Right lobe of liver (tissue), 6 donors: ENCODE data around the gene ALKBH8. TPM values are rescaled to one million over a fixed set of nuclear protein-coding genes. Genes with fewer than 3 reads are reported as not detected.
A peak's percentile ranks its signal among the peaks of the same experiment; 100 is the strongest.

Experiments used
- ATAC-seq, 4 donors: fragments of 200-7000 bp; cut with Tn5 transposase; one replicate each; pipeline ENCODE4 v1.9.1; 2020; ENCODE audit warnings: mild to moderate bottlenecking in 4 of 4, moderate library complexity in 4 of 4
- DNase-seq, 3 donors: peaks; one replicate each; pipeline ENCODE4 v3.0.0-alpha.2; 2020
- H3K27ac ChIP-seq, 3 donors: fragments of 200-600 bp; one replicate each; pipeline ENCODE4 v1.8.0; 2022
- H3K27me3 ChIP-seq, 2 donors: fragments of 200-600 bp; one replicate each; pipeline ENCODE4 v1.8.0; 2022
- H3K36me3 ChIP-seq, 4 donors: fragments of 200-600 bp; sonication (generic) in 1 of 4; one replicate each; pipeline versions ENCODE4 v1.5.1 to v1.8.0; 2017 to 2022; ENCODE audit warnings: control low read depth in 1 of 4
- H3K4me1 ChIP-seq, 4 donors: fragments of 200-600 bp; sonication (generic) in 1 of 4; one replicate each; pipeline versions ENCODE4 v1.5.1 to v1.8.0; 2017 to 2022; ENCODE audit warnings: control low read depth in 1 of 4
- H3K4me3 ChIP-seq, 3 donors: fragments of 200-600 bp; one replicate each; pipeline ENCODE4 v1.8.0; 2022
- H3K9me3 ChIP-seq, 4 donors: fragments of 200-600 bp; sonication (generic) in 1 of 4; one replicate each; pipeline versions ENCODE4 v1.5.1 to v1.8.0; 2017 to 2022; ENCODE audit warnings: control low read depth in 1 of 4
- CTCF ChIP-seq, 4 donors: fragments of 200-600 bp in 3 of 4; fragments of 450-650 bp in 1 of 4; IDR thresholded peaks; one replicate each; pipeline versions ENCODE4 v1.5.1 to v1.8.0; 2016 to 2022; ENCODE audit warnings: antibody characterized with exemption in 4 of 4, mild to moderate bottlenecking in 2 of 4
- POLR2A ChIP-seq: fragments of 450-650 bp; IDR thresholded peaks from one replicate; pipeline ENCODE4 v1.6.1; 2017; ENCODE audit warnings: antibody characterized with exemption, mild to moderate bottlenecking
- WGBS: methylation state at CpG from one replicate; pipeline ENCODE4 v1.1.6; 2018; ENCODE audit warnings: low coverage, low lambda C conversion rate; ENCODE audit not compliant: insufficient coverage; ENCODE audit errors: missing lambda C conversion rate; 5-methylcytosine and 5-hydroxymethylcytosine counted together
- intact Hi-C, 2 donors: fragments of 100-400 bp; cut with DNase I; formaldehyde crosslinking; loops; one replicate each; pipeline versions ENCODE4 v1.11.2 to v1.14.1; 2022
- long read RNA-seq: library from polyadenylated mRNA; unstranded; transcript quantifications from one replicate; pipeline ENCODE4 v2.0.0, GENCODE V29; 2019
- total RNA-seq, 6 experiments: library from RNA; depleted of rRNA in 2 of 6; stranded (reverse); fragments of >200 nt in 2 of 6; fragmentation: NEBNext Ultra II Directional in 3 of 6; extraction: Animal tissue kit (Norgen Biotek cat#: 25700) in 3 of 6; gene quantifications; one replicate each; pipeline versions ENCODE4 v1.1.0 to v1.2.4, GENCODE V29; 2016 to 2023
- donor health status: DM: no; HTN: yes; CAD: no.
- donor health status: DM: no; HTN: no; CAD: no.
- donor health status: DM: no; HTN: no; CAD: no.
- donor health status: DM: no; HTN: yes; CAD: no.
- donor health status: DM: no; HTN: yes; CAD: no.

ALKBH8 gene
- total RNA-seq, result 1 to 10 TPM; 2.5 to 4.3 (median 3.1) TPM
- long read RNA-seq, partial matches to known transcripts, result 1 of 1 reads
- long read RNA-seq, other reads (novel, unspliced or antisense), result 0 of 1 reads

- Histone ChIP-seq H3K27me3 (no peaks in the 10 kb centered on the region), H3K27ac (peak within 1 kb of the TSS; percentile 71 to 81 (median 79)), H3K4me1 (peaks cover 0 to 14% (median 5%) of the 10 kb centered on the region in 4 donors), H3K36me3 (no peaks in the 10 kb centered on the region), H3K9me3 (no peaks in the 10 kb centered on the region), H3K4me3 (peak within 1 kb of the TSS; percentile 78 to 90 (median 81))
- peak; percentile 95 to 97 (median 97) for ATAC-seq
- under 1% methylated on average over 25 of the region's 32 CpGs for WGBS
- DNase-seq, result peak; percentile 73 to 82 (median 80)
- intact Hi-C loops, result no loop called here
- TF ChIP-seq CTCF (IDR thresholded peaks at IDR 0.05) (no peak), POLR2A (peak; percentile 34)
Measured at GRCh38 chr11:107565219-107565937, at the start of gene ALKBH8. Gene ALKBH8, minus strand, starts transcription at chr11:107565735. Its CDS starts 4,842 bp downstream, at chr11:107560893.

- intact Hi-C loops, result no loop called here
- H3K27ac ChIP-seq, result no peak overlapping the region
- ATAC-seq, result peak in 3 of 4 donors; percentile 56 to 58 (median 56)
- TF ChIP-seq POLR2A, result no peak
- no peak for DNase-seq
- H3K36me3 ChIP-seq, result no peaks in the 10 kb centered on the region
- H3K4me1 ChIP-seq, result peaks cover 0 to 20% (median 4%) of the 10 kb centered on the region in 4 donors
- 73% methylated on average over 2 of the region's 2 CpGs for WGBS
- no peaks in the 10 kb centered on the region for H3K9me3 ChIP-seq
- no peaks in the 10 kb centered on the region for H3K27me3 ChIP-seq
- no peak overlapping the region for H3K4me3 ChIP-seq
Measured at GRCh38 chr11:107612445-107612844, 46.9 kb upstream of the ALKBH8 start.

- TF ChIP-seq CTCF (IDR thresholded peaks at IDR 0.05) (no peak), POLR2A (no peak)
- H3K4me3 ChIP-seq, result no peak overlapping the region
- ATAC-seq (peak; percentile 87 to 95 (median 92)), DNase-seq (no peak)
- intact Hi-C loops, result no loop called here
- peak overlapping the region in 2 of 3 donors; percentile 58 to 80 for H3K27ac ChIP-seq
- no peaks in the 10 kb centered on the region for H3K9me3 ChIP-seq
- H3K4me1 ChIP-seq, result peaks cover 0 to 20% (median 4%) of the 10 kb centered on the region in 4 donors
- H3K27me3 ChIP-seq, result no peaks in the 10 kb centered on the region
- 46% methylated on average over 10 of the region's 10 CpGs for WGBS
- no peaks in the 10 kb centered on the region for H3K36me3 ChIP-seq
Measured at GRCh38 chr11:107609400-107610218, 44.1 kb upstream of the ALKBH8 start.

GRCh38 chr11:107608809-107609208, 43.3 kb upstream of the ALKBH8 start:
- 50% methylated on average over 2 of the region's 2 CpGs for WGBS
- peaks cover 0 to 20% (median 4%) of the 10 kb centered on the region in 4 donors for H3K4me1 ChIP-seq
- no peaks in the 10 kb centered on the region for H3K36me3 ChIP-seq
- H3K9me3 ChIP-seq, result no peaks in the 10 kb centered on the region
- DNase-seq (no peak), ATAC-seq (peak in 3 of 4 donors; percentile 51 to 74 (median 72))
- H3K27ac ChIP-seq, result peak overlapping the region in 1 of 3 donors; percentile 80
- H3K27me3 ChIP-seq, result no peaks in the 10 kb centered on the region
- TF ChIP-seq POLR2A, result no peak
- TF ChIP-seq CTCF (IDR thresholded peaks at IDR 0.05), result no peak
- intact Hi-C loops, result no loop called here
- no peak overlapping the region for H3K4me3 ChIP-seq
